ENCODE results near the gene SCN3B. TPM values are rescaled to one million over a fixed set of nuclear protein-coding genes. Genes with fewer than 3 reads are reported as not detected.

Gene SCN3B, protein sequence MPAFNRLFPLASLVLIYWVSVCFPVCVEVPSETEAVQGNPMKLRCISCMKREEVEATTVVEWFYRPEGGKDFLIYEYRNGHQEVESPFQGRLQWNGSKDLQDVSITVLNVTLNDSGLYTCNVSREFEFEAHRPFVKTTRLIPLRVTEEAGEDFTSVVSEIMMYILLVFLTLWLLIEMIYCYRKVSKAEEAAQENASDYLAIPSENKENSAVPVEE
- total RNA-seq: not detected

DNA sequence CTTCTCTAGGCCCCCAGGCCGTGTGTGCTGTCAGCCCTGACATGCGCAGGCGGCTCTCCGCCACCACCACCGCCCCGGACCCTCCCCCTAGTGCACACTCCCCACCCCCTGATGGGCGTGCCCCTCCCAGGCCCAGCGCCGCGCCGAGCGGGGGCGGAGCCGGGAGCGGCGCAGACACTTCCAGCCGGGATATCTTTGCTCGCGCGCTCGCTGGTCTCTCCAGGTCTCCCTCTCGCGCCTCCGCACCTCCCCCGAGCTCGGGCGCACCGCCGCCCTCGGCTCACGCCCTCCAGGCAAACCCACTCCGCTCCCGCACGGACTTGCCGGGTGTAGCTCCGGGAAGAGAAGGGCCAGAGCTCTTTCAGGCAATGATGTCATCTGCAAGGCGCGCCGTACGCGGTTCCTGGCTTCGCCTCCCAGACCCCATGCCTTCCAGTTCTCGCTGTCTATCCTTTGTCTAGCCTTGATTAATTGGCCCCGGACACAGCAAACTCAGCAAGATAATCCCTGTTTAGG, at the start of gene SCN3B:
SCN3B (minus strand) TSS at position 59 of the 516 bp plus-strand sequence. CDS start 823 bp downstream, outside the sequence.
- Histone ChIP-seq H3K9me3 (ENCODE audit: low read depth, low read length) (no peaks in the 10 kb centered on the region), H3K4me3 (ENCODE audit: low read length) (no peak within 1 kb of the TSS), H3K27me3 (ENCODE audit: insufficient read depth, low read length) (peaks cover 54% of the 10 kb centered on the region)

DNA sequence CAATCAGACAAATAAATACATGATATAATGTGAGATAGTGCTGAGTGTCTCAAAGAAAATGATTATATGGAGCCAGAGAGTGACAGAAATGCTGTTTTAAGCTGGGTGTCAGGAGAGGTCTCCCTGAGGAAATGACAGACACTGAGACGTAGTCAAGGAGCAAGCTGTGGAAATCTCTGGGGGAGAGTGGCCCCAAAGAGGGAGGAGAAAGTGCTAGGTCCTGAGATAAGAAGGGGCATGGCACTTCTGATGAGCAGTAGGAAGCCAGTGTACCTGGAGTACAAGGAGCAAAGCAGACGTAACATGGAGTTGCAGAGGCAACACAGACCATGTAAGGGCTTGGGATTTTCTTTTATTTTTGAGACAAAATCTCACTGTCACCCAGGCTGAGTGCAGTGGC, 48.3 kb upstream of the SCN3B start:
- Histone ChIP-seq H3K9me3 (ENCODE audit: low read depth, low read length) (no peaks in the 10 kb centered on the region), H3K27me3 (ENCODE audit: insufficient read depth, low read length) (no peaks in the 10 kb centered on the region), H3K4me1 (ENCODE audit: insufficient read depth, low read length) (no peaks in the 10 kb centered on the region), H3K4me3 (ENCODE audit: low read length) (no peak overlapping the region)

More for the DNA sequence above, at the start of gene SCN3B:
- H3K4me1 ChIP-seq (ENCODE audit: insufficient read depth, low read length): peaks cover 8% of the 10 kb centered on the region

DNA sequence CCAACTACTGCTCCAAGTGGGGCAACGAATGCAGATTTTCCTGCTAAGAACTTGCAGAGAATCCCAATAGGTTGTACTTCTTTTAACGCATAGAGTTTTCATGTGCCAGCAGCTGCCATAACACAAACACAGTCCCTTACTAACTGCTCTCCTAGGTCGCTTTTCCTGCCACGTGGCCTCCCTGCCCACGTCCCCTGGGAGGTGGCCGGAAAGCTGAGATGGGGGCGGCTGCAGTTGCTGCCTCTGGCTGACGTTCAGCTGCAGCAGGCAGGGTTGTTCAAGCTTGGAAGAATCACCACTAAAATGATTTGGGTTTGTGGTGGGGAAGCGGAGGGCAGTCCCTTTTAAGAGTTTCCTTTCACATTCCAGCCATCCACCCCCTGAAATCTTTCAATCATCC, 47.7 kb upstream of the SCN3B start:
- H3K9me3 ChIP-seq (ENCODE audit: low read depth, low read length): no peaks in the 10 kb centered on the region
- H3K4me1 ChIP-seq (ENCODE audit: insufficient read depth, low read length): no peaks in the 10 kb centered on the region
- H3K4me3 ChIP-seq (ENCODE audit: low read length): no peak overlapping the region
- no peaks in the 10 kb centered on the region for H3K27me3 ChIP-seq (ENCODE audit: insufficient read depth, low read length)

DNA sequence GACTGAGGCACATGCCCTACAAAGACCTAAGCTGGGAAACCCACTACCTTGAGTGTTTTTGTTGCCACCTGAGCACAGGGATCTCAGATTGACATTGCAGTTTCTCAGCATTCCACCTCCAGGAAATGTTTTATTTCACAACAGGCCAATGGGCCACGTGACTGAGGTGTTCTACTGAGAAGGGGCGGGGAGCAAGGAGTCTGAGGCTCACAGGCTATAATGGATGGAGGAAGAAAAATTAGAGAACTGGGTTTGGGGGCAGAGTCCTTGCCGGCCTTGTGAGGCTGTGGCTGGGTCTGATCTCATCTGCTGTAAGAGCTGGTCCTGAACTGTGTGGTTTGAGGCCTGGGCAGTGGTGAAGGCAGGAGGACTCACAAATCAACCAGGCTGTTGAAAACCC, 46.3 kb upstream of the SCN3B start:
- no peaks in the 10 kb centered on the region for H3K9me3 ChIP-seq (ENCODE audit: low read depth, low read length)
- no peak overlapping the region for H3K4me3 ChIP-seq (ENCODE audit: low read length)
- no peaks in the 10 kb centered on the region for H3K4me1 ChIP-seq (ENCODE audit: insufficient read depth, low read length)

DNA sequence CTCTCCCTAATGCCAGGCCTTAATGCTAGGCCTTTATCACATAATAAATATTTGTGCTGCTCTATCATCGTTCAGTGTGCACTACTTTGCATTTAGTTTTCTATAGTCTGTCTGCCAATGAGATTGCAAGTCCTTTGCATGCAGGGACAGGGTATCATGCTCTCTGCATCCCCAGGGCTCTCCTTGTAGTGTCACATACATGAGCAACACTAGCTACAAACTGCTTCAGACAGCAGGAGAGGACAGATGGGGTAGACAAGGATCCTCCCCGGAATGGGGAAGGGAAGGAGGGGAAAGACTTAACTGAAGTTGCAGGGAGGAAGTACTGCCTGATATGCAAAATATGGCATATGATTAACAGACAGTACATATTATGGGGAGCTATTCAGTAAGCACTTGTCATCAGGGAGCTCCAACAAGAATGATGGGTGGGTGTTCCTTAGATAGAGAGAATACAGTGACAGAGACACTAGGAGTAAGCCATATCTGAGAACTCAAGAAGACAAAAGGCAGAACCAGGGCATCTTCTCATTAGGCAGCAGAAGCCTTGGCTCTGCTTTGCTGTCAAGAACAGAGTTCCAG, 44.2 kb upstream of the SCN3B start:
- Histone ChIP-seq H3K9me3 (ENCODE audit: low read depth, low read length) (no peaks in the 10 kb centered on the region), H3K4me1 (ENCODE audit: insufficient read depth, low read length) (no peaks in the 10 kb centered on the region), H3K27me3 (ENCODE audit: insufficient read depth, low read length) (peaks cover 2% of the 10 kb centered on the region), H3K4me3 (ENCODE audit: low read length) (no peak overlapping the region)

More for the DNA sequence above, 46.3 kb upstream of the SCN3B start:
- H3K27me3 ChIP-seq (ENCODE audit: insufficient read depth, low read length): no peaks in the 10 kb centered on the region

DNA sequence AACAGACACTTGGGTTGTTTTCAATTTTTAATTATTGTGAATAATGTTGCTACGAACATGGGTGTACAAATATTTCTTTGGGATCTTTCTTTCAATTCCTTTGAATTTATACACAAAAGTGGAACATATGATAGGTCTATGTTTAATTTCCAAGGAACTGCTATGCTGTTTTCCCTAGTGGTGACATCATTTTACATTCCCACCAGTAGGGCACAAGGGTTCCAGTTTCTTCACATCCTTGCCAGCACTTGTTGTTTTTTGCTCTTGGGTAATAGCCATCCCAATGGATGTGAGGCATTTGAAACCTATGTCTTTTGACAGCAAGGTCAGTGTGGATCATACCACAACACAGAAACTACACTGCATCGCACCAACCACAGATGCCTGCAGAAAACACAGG, 41.8 kb upstream of the SCN3B start:
- H3K4me1 ChIP-seq (ENCODE audit: insufficient read depth, low read length): no peaks in the 10 kb centered on the region
- peaks cover 5% of the 10 kb centered on the region for H3K27me3 ChIP-seq (ENCODE audit: insufficient read depth, low read length)

DNA sequence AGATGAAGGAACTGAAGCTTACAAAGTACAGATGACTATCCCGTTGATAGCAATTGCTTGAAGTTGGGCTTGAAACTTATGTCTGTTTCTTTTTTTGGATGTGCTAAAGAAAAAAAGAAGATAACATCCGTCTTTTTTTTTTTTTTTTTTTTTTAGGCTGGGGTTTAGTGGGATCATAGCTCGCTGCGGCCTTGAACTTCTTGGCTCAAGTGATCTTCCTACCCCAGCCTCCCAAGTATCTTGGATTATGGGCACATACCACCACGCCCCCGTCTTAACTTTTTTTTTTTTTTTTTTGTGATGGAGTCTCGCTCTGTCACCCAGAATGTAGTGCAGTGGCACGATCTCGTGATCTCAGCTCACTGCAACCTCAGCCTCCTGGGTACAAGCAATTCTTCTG, 40.8 kb upstream of the SCN3B start:
- no peak overlapping the region for H3K4me3 ChIP-seq (ENCODE audit: low read length)
- peaks cover 6% of the 10 kb centered on the region for H3K27me3 ChIP-seq (ENCODE audit: insufficient read depth, low read length)
- H3K4me1 ChIP-seq (ENCODE audit: insufficient read depth, low read length): no peaks in the 10 kb centered on the region
- no peaks in the 10 kb centered on the region for H3K9me3 ChIP-seq (ENCODE audit: low read depth, low read length)

More for the DNA sequence above, 41.8 kb upstream of the SCN3B start:
- Histone ChIP-seq H3K4me3 (ENCODE audit: low read length) (no peak overlapping the region), H3K9me3 (ENCODE audit: low read depth, low read length) (no peaks in the 10 kb centered on the region)

DNA sequence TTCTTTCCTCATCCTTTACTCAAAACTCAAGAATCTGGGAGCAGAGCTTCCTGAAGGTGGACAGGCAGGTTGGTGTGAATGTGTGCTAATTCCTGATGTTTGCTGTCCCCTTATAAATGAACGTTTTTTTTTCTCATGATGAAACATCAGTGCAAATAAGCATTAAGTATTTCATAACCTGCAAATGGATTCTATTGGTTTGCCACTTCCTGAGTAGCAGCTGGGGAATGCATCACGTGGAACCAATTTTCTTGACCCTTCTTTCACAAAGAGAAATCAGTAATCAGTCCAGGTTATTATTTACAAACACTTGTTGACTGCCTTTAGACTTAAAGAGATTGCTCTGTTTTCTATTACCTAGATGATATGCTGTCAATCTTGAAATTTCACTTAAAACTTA, 40.1 kb upstream of the SCN3B start:
- Histone ChIP-seq H3K9me3 (ENCODE audit: low read depth, low read length) (no peaks in the 10 kb centered on the region), H3K27me3 (ENCODE audit: insufficient read depth, low read length) (peaks cover 8% of the 10 kb centered on the region), H3K4me1 (ENCODE audit: insufficient read depth, low read length) (no peaks in the 10 kb centered on the region), H3K4me3 (ENCODE audit: low read length) (no peak overlapping the region)

DNA sequence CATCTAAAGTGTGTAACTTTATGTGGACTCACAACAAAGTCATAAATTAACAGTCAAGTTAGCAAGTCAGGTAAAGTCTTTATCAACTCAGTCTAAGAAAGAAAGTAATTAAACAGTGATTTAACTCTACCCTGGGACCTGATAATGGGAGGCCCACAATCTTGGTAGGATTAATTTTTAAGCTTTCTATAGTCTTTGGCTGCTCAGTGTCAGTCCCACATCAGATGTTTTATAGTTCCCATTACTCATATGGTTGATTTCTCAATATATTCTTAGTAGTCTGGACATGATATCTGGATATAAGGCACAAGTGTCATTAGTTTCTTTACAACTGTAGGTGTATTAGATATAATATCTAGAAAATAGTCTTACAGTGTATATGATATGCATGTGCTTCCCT, 38.5 kb upstream of the SCN3B start:
- Histone ChIP-seq H3K27me3 (ENCODE audit: insufficient read depth, low read length) (peaks cover 8% of the 10 kb centered on the region), H3K4me1 (ENCODE audit: insufficient read depth, low read length) (no peaks in the 10 kb centered on the region)

DNA sequence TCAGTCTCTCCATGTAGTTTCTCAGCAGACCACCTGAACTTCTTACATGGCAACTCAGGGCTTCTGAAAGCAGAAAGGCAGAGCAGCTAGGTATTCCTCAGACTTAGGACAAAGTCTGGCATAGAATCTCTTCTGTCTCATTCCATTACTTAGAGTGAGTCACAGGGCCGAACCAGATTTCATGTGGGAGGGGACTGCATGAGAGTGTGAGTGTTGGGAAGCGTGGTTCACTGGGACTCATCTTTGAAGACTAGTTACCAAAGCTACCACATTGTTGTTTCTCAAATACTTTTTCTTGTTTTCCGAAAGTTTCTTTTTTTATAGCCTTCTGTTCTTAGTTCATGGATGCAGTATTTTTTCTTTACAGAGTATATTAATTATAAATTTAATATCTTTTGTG, 36.1 kb upstream of the SCN3B start:
- H3K9me3 ChIP-seq (ENCODE audit: low read depth, low read length): no peaks in the 10 kb centered on the region
- peaks cover 11% of the 10 kb centered on the region for H3K27me3 ChIP-seq (ENCODE audit: insufficient read depth, low read length)
- H3K4me3 ChIP-seq (ENCODE audit: low read length): no peak overlapping the region
- no peaks in the 10 kb centered on the region for H3K4me1 ChIP-seq (ENCODE audit: insufficient read depth, low read length)

More for the DNA sequence above, 38.5 kb upstream of the SCN3B start:
- Histone ChIP-seq H3K4me3 (ENCODE audit: low read length) (no peak overlapping the region), H3K9me3 (ENCODE audit: low read depth, low read length) (no peaks in the 10 kb centered on the region)

DNA sequence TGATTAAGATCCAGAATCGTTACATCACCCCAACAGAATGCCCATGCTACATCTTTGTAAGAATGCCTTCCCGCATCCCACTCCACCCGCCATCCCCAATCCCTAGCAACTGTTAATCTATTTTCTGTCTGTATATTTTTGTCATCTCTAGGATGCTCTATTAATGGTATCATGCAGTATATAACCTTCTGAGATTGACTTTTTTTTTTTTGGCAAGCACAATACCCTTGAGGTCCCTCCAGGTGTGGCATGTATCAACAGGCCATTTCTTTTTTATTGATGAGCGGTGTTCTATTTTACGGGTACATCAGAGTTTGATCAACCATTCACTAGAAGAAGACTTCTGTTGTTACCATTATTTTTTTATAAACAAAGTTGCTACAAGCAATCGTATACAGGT, 30.2 kb upstream of the SCN3B start:
- no peaks in the 10 kb centered on the region for H3K4me1 ChIP-seq (ENCODE audit: insufficient read depth, low read length)
- H3K9me3 ChIP-seq (ENCODE audit: low read depth, low read length): no peaks in the 10 kb centered on the region
- peaks cover 9% of the 10 kb centered on the region for H3K27me3 ChIP-seq (ENCODE audit: insufficient read depth, low read length)
- H3K4me3 ChIP-seq (ENCODE audit: low read length): no peak overlapping the region

DNA sequence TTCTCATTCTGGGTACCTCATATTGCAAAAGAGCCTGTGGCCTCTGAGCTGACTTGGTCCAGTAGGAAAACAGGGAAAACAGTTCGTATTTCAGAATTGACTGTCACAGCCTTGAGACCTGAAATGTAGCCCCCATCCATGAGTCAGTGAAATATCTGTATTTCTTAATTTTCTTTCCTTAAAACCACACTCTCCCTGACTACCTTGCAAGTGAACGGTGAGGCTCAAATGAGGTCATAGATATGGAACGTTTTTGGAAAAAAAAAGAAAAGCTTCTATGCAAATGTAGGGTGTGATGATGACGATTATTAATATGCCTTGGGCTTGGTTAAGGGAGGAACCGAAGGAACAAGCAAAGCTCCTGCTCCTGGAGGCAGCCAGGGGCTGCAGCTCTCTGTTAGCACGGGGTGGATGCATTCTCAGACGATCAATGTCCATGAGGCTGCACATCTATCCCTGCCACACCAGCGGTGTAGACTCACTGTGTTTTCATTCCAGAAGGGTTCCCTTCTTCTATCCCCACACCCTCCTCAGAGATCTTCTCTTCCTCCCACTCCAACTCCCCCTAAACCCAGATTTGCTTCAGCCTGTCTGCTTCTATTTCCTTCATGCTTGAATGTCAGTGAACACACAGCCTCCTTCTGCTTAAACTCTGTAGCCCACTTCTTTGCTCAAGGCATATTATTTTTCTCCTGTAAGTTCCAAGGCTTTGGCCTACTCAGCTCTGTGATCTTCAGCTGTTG, 29.2 kb upstream of the SCN3B start:
- peaks cover 9% of the 10 kb centered on the region for H3K27me3 ChIP-seq (ENCODE audit: insufficient read depth, low read length)
- H3K9me3 ChIP-seq (ENCODE audit: low read depth, low read length): no peaks in the 10 kb centered on the region
- H3K4me3 ChIP-seq (ENCODE audit: low read length): no peak overlapping the region
- no peaks in the 10 kb centered on the region for H3K4me1 ChIP-seq (ENCODE audit: insufficient read depth, low read length)

DNA sequence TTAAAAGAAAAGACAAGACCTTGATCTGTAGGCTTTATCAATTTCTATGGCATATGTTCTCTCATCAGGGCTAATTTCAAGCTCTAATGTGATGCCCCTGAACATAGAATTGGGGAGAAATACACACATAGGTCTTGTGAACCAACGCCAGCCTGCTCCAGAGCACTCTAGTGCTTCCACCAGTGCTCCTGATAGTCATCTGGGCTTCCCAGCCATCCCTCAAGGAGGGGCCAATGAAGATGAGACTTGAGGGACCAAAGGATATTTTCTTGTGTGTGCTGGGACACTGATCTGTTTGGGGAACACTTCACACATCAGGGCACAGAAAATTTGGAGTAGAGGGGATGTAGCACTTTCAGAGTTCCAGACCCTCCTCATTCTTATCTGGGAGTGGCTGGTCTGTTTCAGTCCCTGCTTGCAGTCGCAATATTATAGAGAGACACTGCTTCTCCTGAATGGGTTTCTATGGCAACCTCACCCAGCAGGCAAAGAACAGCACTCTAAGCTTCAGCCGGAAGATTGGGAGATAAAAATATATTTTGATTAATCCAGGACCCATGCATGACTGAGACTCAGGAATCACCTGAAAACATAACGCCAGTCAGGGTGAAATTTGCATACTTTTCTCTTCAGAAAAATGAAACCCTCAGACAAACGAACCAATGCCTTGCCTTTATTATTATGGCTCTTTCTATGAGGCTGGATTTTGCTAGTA, 28.4 kb upstream of the SCN3B start:
- Histone ChIP-seq H3K9me3 (ENCODE audit: low read depth, low read length) (no peaks in the 10 kb centered on the region), H3K4me1 (ENCODE audit: insufficient read depth, low read length) (no peaks in the 10 kb centered on the region), H3K4me3 (ENCODE audit: low read length) (no peak overlapping the region), H3K27me3 (ENCODE audit: insufficient read depth, low read length) (peaks cover 9% of the 10 kb centered on the region)

DNA sequence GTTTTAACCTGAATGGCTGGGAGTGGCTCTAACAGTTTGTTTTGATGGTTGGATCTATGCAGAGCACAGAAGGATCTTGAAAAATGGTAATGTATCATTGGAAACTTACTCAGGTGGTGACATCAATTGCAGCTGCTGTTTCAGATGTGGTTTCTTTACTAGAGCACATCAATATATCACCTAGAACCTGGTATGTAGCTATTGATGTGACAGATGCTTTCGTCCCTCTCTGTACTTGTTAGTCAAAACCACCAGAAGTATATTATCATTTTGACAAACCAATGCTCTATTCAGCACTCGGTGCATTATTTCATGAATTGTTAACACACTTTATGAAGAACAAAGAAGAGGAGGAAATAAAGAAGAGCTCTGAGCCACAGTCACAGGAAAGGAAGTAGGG, 26.6 kb upstream of the SCN3B start:
- H3K4me3 ChIP-seq (ENCODE audit: low read length): no peak overlapping the region
- H3K27me3 ChIP-seq (ENCODE audit: insufficient read depth, low read length): peaks cover 5% of the 10 kb centered on the region
- no peaks in the 10 kb centered on the region for H3K4me1 ChIP-seq (ENCODE audit: insufficient read depth, low read length)
- no peaks in the 10 kb centered on the region for H3K9me3 ChIP-seq (ENCODE audit: low read depth, low read length)

DNA sequence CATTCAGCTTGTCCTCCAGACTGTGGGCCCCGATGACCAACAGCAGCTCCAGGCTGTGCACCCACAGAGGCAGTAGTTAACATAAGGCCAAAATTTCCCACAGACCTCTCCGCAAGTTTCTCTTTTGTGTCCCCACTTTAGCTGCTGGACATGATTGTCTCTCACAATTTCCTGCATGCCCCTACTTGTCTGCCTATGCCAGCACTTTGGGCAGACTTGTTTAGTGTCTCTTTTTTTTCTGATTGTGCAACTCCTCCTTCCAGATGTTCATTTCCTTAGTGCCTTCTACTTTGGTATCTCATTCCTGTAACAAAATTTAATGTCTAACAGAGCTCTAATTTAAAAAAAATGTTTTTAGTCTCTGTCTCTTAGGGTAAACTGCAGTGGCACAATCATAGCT, 23.8 kb upstream of the SCN3B start:
- Histone ChIP-seq H3K9me3 (ENCODE audit: low read depth, low read length) (no peaks in the 10 kb centered on the region), H3K27me3 (ENCODE audit: insufficient read depth, low read length) (no peaks in the 10 kb centered on the region), H3K4me3 (ENCODE audit: low read length) (no peak overlapping the region), H3K4me1 (ENCODE audit: insufficient read depth, low read length) (no peaks in the 10 kb centered on the region)

Measured in mononuclear cell (primary cell).